A204.1 (cell line): ENCODE measurements around the gene WFIKKN1.

Experiments used
- FAIRE-seq: peaks from 2 replicates; lab custom pipeline; 2012; peaks lifted over from hg19 to GRCh38; lab: Jason Lieb, UNC

Gene WFIKKN1

DNA sequence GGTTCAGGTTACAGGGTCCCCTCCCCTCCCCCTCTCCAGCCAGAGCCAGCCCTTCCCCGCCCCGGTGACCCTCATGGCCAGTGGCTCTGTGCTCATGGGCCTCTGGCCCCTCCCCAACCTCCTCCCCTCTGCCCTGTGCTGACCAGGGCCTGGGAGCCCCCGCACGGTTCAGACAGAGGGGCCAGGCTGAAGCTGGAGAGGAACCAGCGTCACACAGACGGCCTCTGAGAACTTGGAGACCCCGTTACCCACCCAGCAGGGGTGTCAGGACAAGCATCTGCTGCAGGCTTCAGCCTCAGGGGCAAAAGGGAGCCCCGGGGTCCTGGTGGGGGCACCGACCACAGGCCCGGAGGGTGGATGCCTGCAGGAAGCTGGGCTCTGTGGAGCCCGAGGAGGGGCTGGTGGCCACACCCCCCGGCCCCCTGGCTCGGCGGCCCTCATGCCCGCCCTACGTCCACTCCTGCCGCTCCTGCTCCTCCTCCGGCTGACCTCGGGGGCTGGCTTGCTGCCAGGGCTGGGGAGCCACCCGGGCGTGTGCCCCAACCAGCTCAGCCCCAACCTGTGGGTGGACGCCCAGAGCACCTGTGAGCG is at the start of gene WFIKKN1:
Gene WFIKKN1 (plus strand): TSS at position 171 of the 591 bp plus-strand sequence. CDS start 269 bp downstream, at position 440.
- FAIRE-seq = no peak

DNA sequence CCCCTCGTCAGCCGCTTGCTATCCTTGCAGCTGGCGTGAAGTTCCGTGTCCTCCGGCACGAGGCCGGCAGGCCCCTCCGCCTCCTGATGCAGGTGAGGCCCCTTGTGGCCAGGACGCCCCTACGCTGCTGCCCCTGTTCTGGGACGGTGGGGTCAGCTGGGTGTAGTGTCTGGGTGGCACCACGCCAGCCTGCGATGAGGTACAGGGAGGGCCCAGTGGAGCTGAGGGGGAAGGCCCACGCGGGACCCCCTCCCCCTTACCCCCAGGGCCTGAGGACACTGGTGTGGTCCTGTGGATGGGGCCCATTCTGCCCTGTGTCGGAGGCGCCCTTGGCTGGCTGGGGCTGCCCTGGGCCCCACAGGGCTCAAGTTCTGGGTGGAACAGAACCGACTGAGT is 48.6 kb upstream of the WFIKKN1 start:
- no peak for FAIRE-seq

- FAIRE-seq = no peak
These were observed 48.0 kb upstream of the WFIKKN1 start for GRCh38 chr16:582614-583331.

DNA sequence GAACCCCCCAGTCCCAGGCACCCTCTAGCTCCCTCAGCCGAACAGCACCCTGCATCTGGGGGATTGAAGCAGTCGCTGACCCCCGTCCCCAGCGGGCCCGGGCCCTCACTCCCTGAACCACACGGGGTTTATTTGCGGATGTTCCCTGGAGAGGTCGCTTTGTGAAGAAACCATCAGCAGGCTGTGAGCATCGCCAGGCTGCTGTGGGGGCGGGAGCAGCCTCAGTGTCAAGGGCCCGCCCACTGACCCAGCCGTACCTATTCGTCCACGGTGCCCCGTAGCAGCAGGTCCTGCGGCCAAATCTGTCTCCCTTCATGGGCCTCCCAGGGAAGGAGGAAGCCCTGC is 47.3 kb upstream of the WFIKKN1 start:
- no peak for FAIRE-seq

DNA sequence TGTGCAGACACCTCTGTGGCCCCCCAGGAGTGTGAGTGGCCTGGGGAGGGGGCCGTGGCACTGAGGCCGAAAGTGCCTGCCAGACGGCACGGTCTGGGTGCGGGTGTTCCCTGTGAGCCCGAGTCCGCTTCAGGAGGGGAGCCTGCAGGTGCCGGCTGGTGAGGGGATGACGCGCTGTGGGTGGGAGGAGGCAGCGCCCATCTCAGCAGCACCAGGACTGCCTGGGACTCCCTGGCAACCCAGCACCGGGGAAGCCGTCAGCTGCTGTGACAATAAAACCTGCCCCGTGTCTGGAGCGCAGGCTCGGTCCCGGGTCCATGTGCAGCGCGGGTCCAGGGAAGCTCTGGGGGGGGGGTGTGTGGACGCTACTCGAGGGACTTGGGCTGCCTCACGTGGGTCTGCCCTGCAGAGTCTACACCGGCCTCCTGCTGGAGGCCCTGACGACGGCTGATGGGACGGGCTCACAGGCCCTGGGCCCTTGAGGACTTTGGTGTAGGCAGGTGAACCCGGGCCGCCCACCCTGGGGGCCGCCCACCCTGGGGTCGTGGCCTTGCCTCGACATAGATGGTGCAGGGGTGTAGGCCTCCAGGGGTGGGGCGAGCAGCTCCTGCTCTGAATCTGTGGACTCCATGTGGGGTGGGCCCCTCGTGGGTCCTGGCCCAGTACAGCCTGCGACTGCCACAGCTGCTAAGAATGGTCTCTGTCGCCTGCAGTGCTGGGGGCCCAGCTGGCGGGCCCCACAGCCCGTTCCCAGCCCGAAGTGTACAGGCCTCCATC is 46.8 kb upstream of the WFIKKN1 start:
- FAIRE-seq = no peak

DNA sequence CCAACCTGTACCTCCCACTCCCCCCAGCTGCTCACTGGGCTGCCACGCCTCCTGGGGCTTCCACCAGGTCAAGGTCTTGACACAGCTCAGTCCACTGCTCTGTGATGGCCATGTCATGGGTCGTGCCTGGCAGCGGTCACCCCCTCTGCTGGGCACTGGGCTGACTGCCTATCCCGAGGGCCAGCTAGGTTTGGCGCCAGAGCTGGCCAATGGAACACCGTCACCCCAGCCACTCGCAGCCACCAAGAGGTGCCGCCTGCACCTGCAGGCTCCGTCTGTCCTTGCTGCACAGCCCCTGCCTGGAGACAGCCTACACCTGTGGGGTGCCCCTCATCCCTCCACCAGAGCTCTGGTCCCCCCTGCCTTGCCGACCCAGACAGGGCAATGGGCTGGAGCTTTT is 45.4 kb upstream of the WFIKKN1 start:
- no peak for FAIRE-seq

DNA sequence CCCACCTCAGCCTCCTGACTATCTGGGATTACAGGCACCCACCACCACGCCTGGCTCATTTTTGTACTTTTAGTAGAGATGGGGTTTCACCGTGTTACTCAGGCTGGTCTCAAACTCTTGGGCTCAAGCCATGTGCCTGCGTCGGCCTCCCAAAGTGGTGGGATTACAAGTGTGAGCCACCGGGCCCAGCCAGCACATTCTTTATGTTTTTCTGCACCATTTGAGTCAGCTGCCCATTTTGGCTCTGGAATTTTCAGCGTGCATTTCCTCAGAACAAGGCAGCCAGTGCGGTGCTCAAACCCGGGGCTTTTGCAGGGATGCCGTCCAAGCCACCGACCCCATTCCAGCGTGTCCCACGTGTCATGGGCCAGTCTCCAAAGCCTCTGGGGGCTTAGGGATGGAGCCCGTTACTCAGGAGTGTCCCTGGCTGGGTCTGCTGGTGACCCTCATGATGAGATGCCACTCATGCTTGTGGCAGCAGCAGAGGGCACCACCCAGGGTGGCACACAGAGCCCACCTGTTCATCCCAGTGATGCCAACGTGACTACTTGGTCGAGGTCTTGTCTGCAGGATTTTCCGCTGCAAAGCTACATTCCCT is 44.6 kb upstream of the WFIKKN1 start:
- no peak for FAIRE-seq

DNA sequence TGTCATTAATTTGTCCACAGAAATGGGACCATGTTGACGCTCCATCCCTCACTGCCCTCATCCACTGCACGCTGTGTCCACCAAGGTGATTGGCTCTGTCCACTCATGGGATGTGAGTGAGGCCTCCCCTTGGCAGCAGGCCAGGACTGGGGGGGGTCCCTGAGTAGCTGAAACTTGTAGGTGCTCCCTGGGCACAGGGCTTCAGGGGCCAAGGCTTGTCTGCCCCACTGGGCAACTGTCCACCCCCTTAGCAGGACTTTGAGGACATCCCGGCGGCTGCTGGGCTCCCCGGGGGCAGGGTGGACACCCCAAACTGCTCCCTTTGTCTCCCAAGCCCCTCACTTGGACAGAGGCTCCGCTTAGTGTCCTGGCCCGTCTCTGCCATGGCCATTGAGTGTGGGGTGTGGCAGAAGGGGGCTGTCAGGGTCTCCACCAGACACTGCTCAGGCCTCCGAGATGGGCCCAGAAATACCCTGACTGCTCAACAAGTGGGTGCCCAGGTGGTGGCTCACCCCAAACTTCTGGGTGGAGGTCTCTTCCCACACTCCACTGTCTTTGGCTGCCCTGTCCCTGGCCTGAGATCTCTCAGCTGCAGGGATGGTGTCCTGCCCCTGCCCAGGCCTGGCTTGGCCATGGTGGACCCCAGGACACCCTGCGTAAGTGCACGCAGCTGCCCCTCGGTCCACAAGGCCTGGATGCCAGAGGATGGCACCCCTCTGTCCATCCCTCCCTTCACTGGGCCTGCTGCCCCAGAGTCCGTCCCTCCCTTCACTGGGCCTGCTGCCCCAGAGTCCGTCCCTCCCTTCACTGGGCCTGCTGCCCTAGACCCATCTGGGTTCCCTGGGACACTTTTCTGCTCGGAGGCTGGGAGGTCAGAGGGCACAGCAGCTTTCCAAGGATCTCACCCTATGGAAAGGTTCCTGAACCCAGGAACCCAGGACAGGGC is 43.9 kb upstream of the WFIKKN1 start:
- FAIRE-seq = no peak

DNA sequence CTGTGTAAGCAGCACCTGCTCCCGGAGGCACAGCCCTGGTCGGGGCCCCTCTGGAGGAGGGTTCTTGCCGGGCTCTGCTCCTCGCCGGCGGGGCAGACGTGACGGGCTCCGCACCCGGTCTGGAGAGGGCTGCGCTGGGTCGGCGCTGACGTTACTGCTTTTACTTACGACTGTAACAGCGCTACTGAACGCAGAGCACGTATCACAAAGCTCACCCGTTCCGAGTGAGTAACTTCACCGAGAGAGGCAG is 42.2 kb upstream of the WFIKKN1 start:
- no peak for FAIRE-seq

GRCh38 chr16:588889-589657 is 41.7 kb upstream of the WFIKKN1 start:
- no peak for FAIRE-seq

DNA sequence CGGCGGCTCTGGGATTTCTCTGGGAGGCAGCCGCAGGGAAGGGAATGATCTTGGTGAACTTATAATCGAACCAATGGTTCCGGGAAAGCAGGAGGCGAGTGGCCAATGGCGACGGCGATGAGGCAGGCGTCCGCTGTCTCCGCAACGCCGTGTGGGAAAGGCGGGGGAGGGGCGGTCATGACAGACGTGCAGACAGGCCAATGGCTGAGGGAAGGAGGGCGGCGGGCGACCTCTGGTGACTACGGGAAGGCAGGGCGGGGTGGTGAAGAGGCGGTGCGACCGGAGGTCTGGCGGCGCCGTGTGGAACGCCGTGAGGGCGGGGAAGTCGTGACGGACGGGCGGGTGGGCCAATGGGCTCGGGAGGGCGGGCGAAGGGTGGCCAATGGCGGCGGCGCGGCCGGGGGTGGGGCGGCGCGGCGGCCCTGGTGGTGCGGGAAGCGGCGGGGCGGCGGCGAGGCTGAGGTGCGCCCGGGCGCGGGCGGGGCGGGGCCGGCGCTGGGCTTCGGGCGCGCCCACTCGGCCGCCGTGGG is 41.1 kb upstream of the WFIKKN1 start, which contains the start of gene RAB40C:
Gene RAB40C (plus strand): TSS at position 409 of the 530 bp plus-strand sequence. CDS start 226 bp downstream, outside the sequence.
- no peak for FAIRE-seq

DNA sequence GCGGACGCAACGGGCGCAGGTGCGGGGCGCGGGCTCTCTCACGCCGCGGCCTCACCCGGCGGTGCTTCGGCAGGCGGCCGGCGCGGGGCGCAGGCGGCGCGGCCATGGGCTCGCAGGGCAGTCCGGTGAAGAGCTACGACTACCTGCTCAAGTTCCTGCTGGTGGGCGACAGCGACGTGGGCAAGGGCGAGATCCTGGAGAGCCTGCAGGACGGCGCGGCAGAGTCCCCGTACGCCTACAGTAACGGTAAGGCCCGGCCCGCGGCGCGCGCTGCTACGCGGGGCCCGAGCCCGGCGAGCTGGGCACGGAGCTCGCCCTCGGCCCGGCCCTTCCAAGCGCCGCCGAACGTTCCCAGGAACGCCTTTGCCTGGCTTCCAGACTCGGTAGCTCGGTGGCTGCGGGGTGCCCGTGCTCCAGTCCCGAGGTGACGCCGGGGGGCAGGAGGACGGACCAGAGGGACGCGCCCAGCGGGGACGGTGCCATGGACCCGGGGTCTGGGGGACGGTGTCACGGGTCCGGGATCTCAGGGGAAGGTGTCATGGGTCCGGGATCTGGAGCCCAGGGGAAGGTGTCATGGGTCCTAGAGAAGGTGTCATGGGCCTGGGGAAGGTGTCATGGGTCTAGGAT is 40.5 kb upstream of the WFIKKN1 start:
- no peak for FAIRE-seq

DNA sequence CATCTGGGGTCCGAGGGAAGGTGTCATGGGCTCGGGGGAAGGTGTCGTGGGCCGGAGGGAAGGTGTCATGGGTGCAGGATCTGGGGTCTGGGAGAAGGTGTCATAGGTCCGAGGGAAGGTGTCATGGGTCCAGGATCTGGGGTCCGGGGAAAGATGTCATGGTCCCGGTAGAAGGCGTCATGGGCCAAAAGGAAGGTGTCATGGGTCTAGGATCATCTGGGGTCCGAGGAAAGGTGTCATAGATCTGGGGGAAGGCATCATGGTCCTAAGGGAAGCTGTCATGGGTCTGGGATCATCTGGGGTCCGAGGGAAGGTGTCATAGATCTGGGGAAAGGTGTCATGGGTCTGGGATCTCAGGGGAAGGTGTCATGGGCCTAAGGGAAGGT is 40.0 kb upstream of the WFIKKN1 start:
- no peak for FAIRE-seq

DNA sequence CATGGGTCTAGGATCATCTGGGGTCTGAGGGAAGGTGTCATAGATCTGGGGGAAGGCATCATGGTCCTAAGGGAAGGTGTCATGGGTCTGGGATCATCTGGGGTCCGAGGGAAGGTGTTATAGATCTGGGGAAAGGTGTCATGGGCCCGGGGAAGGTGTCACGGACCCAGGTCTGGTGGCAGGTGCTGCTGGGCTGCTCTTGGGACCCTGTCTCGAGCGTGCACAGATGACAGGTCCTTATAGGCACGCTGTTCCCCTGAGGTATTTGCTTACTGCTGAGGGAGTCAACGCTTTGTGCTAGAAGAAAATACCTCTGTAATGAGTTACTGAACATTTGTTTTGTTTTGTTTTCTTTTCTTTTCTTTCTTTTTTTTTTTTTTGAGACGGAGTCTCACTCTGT is 39.6 kb upstream of the WFIKKN1 start:
- FAIRE-seq = no peak

DNA sequence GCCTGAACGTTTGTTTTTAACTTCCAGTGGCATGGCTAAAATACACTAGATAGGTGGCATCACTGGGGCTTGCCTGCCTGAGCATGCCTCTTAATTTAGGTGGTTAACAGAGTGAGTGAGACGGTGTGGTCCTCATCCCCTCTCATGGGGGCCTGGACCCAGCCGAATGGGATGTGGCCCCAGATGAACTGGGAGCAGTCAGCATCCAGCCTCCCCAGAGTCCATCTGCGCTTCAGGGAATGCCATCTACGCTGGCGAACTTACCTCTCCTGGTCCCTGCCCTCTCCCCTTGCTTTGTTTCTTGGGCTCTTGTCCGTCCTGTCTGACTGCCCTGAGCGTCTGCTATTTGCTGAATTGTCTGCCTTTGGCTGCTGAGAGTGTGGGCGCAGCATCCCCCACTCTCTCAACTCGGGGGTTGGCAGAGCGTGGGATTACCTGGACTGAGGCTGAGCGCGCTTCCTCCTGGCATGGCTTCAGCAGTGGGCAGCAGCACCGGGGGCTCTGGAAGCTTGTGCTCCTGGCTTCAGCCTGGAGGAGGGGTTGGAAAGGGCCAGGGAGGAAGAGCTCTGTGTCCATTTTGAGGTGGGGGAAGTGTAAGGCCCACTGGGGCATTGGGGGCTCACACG is 38.8 kb upstream of the WFIKKN1 start:
- FAIRE-seq = no peak

GRCh38 chr16:592518-593306 is 38.1 kb upstream of the WFIKKN1 start:
- no peak for FAIRE-seq

GRCh38 chr16:593406-593805 is 37.4 kb upstream of the WFIKKN1 start:
- no peak for FAIRE-seq

DNA sequence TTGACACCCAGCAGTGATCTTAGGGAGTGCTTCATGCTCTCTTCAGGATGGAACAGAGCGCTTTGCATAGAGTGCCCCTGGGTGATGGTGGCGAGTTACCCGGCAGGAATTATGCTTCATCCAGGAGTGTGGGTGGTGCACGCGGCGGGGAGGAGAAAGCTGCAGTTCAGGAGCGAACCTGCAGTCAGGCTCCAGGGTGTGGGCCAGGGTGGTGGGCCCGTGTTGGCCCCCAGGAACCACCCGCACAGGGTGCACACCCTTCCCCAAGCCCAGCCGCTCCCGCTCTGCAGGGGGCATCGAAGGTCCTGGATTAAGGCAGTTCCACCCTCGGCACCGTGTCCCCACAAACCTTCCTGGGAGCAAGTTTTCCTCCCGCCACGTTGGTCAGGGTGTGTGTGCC is 37.0 kb upstream of the WFIKKN1 start:
- no peak for FAIRE-seq

DNA sequence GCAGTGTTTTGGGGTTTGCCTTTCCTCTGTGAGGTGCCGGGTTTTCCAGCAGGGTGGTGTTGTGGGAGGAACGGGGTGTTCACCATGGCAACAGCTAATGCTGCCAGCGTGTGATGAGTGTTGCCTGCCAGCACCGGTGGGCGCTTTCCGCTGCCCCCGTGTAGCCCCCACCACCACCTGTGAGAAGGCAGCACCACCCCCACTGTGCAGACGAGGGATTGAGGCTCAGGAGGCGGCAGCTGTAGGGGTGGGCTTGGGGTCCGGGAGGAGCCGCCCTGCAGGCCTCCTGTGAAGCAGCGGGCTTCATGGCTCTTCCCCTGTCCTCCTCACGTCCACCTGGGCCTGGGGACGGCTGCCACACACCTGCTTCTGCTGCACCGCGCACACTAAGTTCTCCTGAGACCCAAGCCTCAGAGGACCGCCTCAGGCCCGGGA is 35.7 kb upstream of the WFIKKN1 start:
- FAIRE-seq = no peak
